C4-2B (cell line): ENCODE results near the gene KLK8.

Source experiments
- CTCF ChIP-seq: fragments of 450-650 bp; conservative IDR thresholded peaks from 2 replicates; pipeline ENCODE4 v1.5.1; 2017; ENCODE audit warnings: mild to moderate bottlenecking
- ZFX ChIP-seq: fragments of 450-650 bp; IDR thresholded peaks from 2 replicates; pipeline ENCODE4 v1.6.1; 2017

DNA sequence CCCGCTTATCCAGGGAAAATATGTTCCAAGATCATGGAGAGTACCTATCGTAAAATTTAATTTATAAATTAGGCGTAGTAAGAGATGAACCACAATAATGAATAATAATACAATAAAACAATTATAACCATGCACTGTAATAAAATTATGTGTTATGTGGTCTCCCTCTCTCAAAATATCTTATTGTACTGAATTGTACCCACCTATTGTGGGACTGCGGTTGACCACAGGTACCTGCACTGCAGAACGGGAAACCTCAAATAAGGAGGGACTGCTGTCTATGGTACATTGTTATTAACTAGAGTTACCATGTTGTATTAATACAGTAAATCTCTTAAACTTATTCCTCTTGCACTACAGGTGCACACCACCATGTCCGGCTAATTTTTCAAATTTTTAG lies 38.7 kb upstream of the KLK8 start:
- TF ChIP-seq CTCF (no peak), ZFX (no peak)
